Amygdala (tissue), 56 donors: Measurements from ENCODE around the gene MED12L.

Experiments used
- DNase-seq, 56 donors: peaks; one replicate each; lab custom pipeline; 2025; lab: John Stamatoyannopoulos, UW

Gene MED12L

GRCh38 chr3:151203051-151203420, 117.6 kb downstream of the MED12L start, which contains the start of gene GPR171:
TSS of gene GPR171 (minus strand) at chr3:151203216. CDS start at chr3:151199386, 3,830 bp downstream.
- DNase-seq, result no peak

GRCh38 chr3:151204530-151205402, 119.3 kb downstream of the MED12L start:
- DNase-seq, result no peak

- no peak for DNase-seq
These were observed 120.0 kb downstream of the MED12L start for GRCh38 chr3:151205482-151205881.

DNA sequence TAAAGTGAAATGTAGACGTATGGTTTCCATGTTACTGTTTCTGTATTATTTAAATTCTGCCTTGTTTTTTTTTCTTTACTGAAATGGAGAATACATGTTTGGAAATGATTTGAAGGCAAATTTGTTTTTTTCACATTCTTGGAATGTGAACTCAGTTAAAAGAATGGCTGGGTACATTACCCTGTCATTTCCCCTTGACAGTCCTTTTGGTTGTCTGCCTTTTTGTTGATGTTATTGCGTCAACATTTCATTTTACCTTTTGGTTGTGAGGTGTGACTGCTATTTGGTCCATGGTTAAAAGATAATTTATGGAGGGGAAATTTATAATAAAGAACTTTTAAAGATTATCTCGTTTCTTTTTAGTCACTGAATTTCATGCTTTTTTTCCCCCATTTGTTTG, 120.7 kb downstream of the MED12L start:
- DNase-seq, result no peak

DNA sequence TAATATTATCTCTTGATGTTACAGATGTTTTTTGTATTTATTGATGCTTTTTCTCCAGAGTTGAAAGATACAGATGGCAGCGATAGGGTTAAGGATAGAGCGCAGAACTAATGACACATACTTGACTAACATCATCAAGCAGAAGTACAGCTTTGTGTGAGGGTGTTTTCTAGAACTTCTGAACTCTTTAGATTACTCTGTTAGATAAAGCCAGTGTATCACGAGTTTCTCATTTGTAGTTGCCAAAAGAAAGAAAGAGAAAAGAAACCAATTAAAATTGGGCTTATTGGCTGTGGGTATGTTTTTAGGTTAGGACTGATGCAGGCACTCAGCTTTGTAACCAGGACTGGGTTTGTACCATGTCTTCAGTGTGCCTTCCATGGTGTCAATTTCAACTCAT, 124.2 kb downstream of the MED12L start:
- DNase-seq, result no peak

DNA sequence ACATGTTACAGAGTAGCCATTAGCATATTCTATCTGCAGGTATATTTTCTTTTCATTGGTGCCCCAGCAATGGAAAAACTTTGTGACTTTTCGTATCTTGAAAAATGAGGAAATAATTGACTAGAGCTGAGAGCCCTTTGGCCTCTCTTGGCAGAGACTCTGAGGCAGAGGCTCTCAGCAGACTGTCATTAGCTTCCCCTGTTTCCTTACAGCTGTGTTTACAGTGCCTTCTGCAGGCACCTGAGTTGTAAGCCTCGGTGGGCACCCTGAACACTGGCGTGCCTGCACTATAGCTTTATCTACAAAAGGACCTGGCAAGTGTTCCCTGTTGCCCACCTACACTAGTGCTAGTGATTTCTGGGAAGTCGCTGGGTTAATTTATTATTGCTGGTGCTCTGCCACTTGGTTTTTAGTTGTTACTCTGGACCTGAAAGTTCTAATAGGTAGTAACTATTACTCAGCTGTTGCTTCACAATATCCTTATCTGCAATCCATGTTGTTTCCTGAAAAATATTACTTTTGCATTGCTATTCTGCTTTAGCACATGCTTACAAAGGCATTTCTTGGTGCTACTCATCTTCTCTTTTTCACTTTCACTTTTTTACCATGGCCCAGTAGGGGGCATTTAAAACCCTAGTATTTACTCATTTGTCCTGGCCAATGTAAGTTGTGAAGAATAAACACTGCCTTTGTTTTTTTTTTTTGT, 125.4 kb downstream of the MED12L start:
- no peak for DNase-seq

- no peak for DNase-seq
These were observed 127.7 kb downstream of the MED12L start for GRCh38 chr3:151213151-151213550.

DNA sequence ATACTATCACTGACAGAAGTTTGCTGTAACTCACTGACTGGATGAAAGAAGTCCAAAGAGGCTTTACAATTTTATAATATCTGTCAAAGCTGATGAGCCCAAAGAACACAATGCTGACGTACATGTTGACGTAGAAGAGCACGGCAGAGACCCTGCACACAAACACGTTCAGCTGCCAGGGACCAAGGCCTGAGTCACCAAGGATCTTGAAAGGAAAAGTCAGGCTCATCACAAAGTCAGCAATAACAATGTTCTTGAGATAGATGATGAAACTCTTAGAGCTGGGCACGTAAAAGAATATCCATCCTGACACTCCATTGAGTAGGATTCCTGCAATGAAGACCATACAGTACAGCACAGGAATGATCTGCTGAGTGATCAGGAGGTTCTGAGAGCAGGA, 128.4 kb downstream of the MED12L start:
- no peak for DNase-seq

- no peak for DNase-seq
These were observed 129.0 kb downstream of the MED12L start for GRCh38 chr3:151214459-151214858.

- no peak for DNase-seq
These were observed 131.5 kb downstream of the MED12L start for GRCh38 chr3:151216641-151217607.

- DNase-seq, result no peak
These were observed 132.7 kb downstream of the MED12L start for GRCh38 chr3:151218136-151218535.

GRCh38 chr3:151219056-151219455, 133.6 kb downstream of the MED12L start:
- DNase-seq, result no peak

GRCh38 chr3:151224268-151224866, 138.9 kb downstream of the MED12L start:
- DNase-seq, result no peak

DNA sequence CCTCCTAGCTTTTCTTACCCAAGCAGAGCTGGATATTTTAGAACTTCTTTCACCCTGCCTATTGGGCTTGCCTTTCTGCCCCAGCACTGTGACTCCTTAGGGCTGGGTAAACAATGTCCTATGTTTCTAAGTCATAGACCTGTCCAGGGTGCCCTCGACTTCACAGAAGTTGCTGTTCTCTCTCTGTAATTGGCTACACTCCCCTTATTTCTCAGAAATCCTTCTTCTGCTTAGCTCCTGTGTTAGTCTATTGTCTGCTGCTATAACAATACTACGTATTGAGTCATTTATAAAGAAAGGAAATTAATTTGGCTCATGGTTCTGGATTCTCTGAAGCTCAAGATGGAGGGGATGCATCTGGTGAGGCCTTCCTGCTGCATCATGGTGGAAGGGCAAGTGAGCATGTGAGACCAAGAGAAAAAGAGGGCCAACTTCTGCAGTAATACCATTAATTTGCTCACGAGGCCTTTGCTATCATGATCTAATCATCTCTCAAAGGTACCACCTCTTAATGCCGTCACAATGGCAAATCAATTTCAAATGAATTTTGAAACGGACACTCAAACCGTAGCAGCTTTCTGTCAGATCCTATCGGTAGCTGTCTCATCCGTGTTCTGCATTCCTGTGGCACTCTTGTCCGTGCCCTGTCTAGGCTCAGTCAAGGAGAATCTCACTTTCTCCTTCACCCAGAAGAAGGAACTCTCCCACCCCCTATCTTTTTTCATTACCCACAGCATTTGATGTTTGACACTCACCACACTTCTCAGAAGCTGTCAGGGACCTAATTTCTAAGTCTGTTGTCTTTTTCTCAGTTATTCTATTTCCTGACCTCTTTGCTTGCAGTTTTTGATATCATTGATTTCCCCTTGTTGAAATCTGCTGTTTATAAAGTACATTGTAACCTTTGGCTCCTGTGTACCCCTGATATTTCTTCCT, 139.8 kb downstream of the MED12L start:
- no peak for DNase-seq

GRCh38 chr3:151226088-151226563, 140.7 kb downstream of the MED12L start:
- no peak for DNase-seq

DNA sequence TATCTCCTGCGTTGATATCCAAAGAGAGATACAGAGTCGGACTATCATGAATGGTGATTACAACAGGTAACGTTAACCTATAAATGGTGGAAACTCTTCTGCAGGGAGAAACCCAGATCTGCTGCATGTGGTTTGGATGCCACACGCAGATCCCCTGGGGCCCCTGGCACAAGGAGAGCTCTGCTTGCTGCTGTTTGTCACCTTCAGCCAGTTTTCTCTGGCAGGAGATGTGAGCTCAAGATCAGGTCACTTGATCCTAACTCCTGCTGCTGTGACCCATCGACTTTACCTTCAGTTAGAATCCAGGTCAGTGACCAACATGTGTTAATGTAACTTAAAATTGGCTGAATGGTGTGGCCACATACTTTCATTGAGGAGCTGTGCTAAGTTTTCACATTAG, 141.4 kb downstream of the MED12L start:
- DNase-seq, result no peak

DNA sequence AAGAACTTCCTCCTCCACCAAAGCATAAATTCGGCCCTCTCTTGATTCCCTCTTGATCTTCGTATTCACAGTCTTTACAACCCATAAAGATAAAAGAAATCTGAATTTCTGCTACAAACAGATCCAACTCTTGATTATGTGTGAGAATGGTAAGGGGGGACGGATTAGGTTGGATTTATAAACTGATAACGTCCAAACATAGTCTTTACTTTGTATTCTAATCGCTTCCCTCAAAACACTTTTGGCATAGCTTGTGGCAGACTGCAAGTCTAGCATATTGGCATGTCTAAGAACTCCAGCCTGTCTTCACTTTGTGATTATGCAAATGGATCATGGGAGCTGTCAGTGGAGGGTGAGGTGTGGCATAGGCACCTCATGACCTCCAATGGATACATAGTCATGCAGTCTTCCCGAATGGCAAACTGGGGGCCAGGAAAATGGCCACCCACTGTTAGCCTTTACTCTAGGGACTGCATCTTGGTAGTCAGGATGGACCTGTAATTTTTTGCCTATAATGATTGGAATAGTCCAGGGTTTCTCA, 141.9 kb downstream of the MED12L start:
- DNase-seq, result peak in 1 of 56 donors; percentile 59

DNA sequence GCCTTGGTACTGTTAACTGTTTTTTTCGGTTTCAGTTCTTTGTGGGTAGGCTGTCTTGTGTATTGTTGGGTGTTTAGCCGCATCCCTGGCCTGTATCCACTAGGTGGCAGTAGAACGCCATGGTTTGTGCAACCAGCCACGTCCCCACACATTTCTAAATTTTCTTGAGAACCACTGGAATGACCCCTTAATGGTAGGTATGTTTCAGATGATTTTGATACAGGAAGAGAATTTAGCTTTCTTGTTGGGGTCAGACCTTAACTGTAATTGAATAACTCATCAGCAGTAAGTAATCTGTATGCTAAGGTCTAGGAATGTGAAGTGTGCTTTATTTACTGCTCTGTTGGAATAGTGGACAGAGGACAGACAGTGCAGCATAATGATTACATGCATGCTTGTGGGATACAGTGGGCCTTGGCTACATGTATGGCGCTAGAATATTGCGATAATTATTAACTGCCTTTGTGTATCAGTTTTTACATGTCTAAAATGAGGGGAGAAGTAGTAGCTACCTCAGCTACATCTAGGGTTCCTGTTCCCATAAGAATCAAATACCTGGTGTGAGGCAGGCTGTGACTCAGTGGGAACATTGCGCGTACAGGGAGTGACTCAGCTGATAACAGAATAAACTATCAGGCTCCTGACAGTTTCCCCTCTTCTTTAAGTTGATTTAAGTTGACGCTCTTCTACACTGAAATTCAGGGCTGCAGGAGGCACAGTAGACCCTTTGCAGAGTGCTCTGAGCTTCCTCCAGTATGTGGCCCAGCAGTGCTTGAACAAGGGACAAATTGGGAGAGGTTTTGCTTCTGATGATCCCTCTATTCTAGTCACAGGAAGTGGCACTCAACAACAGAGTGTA, 142.6 kb downstream of the MED12L start:
- peak in 54 of 56 donors; percentile 5 to 85 (median 46) for DNase-seq
